MG63 (cell line): Measurements from ENCODE around the gene KCNIP3. TPM values are rescaled to one million over a fixed set of nuclear protein-coding genes. Genes with fewer than 3 reads are reported as not detected.
A peak's percentile ranks its signal among the peaks of the same experiment; 100 is the strongest.
"Not testable (repeated sequence)": the region's sequence is repeated elsewhere in the genome, so short reads cannot be mapped to it uniquely, and the experiment has no call there.

Experiments
- DNase-seq: peaks from one replicate; pipeline ENCODE4 v3.0.0-alpha.2; 2020
- H3K27me3 ChIP-seq: fragments of 250-450 bp; sonication (Bioruptor Pico); 2 replicates; pipeline ENCODE4 v1.5.1; 2020; ENCODE audit warnings: mild to moderate bottlenecking, moderate library complexity
- H3K36me3 ChIP-seq: fragments of 250-450 bp; sonication (Bioruptor Pico); 2 replicates; pipeline ENCODE4 v1.5.1; 2020; ENCODE audit warnings: mild to moderate bottlenecking, moderate library complexity
- H3K4me3 ChIP-seq: fragments of 250-450 bp; sonication (Bioruptor Pico); 2 replicates; pipeline ENCODE4 v1.5.1; 2020; ENCODE audit warnings: mild to moderate bottlenecking, moderate library complexity
- H3K9me3 ChIP-seq: fragments of 250-450 bp; sonication (Bioruptor Pico); 2 replicates; pipeline ENCODE4 v1.5.1; 2020; ENCODE audit warnings: mild to moderate bottlenecking, moderate library complexity
- total RNA-seq: library from RNA; depleted of rRNA; stranded (reverse); fragments of >200 nt; shearing (Covaris generic); gene quantifications from 2 replicates; pipeline ENCODE4 v1.2.3, GENCODE V29; 2014; ENCODE audit warnings: low replicate concordance; rRNA removed

The KCNIP3 gene
- total RNA-seq, 1 experiment from 2014 or later: 14.1 TPM

DNA sequence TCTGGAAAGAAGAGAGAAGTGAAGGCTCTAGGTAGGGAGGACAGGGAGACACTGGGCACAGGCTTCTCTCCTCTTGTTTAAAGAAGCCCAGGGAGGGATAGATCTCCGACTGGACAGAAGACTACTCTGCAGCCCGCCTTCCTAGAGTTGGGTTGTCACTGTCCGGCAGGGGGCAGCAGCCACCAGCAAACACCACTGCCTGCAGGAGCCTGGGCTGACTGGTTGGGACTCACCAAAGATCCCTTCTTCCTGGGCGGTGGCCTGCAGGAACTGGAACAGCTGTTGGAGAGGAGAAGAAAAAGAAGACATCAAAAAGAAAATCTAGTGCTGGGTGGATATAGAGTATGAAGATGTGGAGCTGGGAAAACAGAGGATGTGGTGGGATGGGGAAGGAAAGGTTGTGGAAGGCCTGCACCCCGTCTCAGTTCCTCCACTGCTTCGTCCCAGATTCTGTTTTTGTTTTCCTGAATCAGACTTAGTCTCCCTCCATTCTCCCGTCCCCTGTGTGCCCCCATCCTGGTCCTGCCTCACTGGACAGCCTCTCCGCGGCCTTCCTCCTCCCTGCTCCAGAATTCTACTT, 117.0 kb downstream of the KCNIP3 start:
- H3K27me3 ChIP-seq, H3K9me3 ChIP-seq, H3K36me3 ChIP-seq, H3K4me3 ChIP-seq: not testable (repeated sequence)
- DNase-seq: peak; percentile 77

GRCh38 chr2:95415138-95415537, 118.0 kb downstream of the KCNIP3 start:
- not testable (repeated sequence) for H3K9me3 ChIP-seq, H3K27me3 ChIP-seq, H3K4me3 ChIP-seq, H3K36me3 ChIP-seq, DNase-seq

DNA sequence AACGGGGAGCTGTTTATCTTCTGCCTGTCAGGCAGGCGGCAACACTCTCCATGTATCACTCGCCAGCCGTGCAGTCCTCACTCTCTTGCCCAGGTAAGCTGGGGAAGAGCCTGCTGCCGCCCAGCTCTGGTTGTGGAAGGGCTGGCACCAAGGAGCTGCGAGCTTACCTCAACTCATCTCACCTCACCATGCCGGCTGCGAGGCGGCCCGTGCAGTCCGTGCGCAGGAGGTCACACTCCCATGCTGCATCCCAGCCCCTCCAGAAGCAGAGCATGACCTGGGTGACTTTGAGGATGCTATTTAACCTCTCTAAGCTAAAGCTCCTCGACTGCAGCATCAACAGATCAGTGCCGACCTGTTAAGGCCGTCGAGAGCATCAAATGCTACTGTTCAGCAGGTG, 118.4 kb downstream of the KCNIP3 start:
- not testable (repeated sequence) for H3K27me3 ChIP-seq, DNase-seq, H3K36me3 ChIP-seq, H3K4me3 ChIP-seq, H3K9me3 ChIP-seq

GRCh38 chr2:95427196-95427867, 130.2 kb downstream of the KCNIP3 start:
- not testable (repeated sequence) for DNase-seq, H3K27me3 ChIP-seq, H3K4me3 ChIP-seq, H3K9me3 ChIP-seq, H3K36me3 ChIP-seq

DNA sequence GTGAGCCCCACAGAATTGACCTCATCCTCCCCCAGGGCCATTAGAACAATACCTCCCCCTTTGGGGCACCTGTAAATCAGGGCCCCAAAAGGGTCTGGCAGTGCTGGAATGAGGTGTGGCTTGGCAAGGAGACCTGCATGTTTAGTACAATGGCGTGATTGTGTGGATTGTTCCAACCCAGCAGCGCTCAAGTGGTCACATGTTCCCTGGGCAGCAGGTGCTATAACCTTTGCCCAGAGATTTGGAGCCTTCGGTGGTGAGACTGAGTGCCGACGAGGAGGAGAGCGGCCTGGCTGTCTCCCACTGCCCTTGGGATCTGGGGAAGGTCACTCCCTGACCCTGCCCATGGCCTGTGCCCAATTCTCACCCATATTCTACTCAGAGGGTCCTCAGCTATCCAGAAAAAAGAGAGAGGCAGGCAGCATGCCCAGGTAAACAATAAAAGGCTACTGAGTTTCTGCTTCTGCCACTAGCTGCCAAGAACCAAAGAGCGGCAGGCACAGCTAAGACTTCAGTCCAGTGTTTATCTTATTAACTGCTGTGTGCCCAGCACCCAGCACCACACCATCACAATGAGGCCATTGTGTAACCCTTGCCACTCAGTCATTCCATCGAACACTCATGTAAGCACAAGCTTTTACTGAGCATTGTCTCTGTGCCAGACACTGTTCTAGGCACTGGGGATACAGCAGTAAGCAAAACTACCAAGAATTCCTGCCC, 132.8 kb downstream of the KCNIP3 start:
- H3K4me3 ChIP-seq, H3K9me3 ChIP-seq, H3K27me3 ChIP-seq, H3K36me3 ChIP-seq, DNase-seq: not testable (repeated sequence)

GRCh38 chr2:95433373-95433772, 136.2 kb downstream of the KCNIP3 start:
- not testable (repeated sequence) for H3K9me3 ChIP-seq, H3K36me3 ChIP-seq, H3K27me3 ChIP-seq, H3K4me3 ChIP-seq, DNase-seq

GRCh38 chr2:95433973-95434372, 136.8 kb downstream of the KCNIP3 start:
- not testable (repeated sequence) for H3K9me3 ChIP-seq, H3K36me3 ChIP-seq, DNase-seq, H3K4me3 ChIP-seq, H3K27me3 ChIP-seq

DNA sequence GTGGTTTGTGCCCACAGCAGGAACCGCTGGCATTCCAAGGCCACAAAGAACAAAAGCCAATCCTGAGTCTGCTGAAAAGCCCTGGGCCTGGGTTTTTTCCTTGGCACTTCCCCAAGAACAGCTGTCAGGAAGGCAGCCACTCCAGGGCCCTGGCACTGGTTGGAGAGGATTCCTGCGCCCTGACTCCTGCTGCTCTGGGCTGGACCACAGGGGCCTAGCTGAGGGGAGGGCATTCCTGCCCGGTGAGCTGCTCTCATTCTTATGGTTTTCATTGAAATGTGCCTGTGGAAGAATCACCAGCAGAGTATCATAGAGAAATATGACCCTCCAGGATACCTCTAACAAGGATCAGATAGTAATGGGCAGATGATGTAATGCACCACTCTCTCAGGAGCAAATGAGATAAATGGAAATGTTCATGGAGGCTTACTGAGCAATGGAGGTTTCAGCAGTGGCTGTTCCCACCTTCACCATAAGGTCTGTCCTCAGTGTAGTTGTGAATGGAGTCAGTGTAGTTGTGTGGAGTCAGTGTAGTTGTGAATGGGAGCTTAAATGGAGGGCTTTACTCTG, 137.4 kb downstream of the KCNIP3 start:
- H3K36me3 ChIP-seq, H3K27me3 ChIP-seq, H3K4me3 ChIP-seq, H3K9me3 ChIP-seq: not testable (repeated sequence)
- DNase-seq: peak; percentile 97

DNA sequence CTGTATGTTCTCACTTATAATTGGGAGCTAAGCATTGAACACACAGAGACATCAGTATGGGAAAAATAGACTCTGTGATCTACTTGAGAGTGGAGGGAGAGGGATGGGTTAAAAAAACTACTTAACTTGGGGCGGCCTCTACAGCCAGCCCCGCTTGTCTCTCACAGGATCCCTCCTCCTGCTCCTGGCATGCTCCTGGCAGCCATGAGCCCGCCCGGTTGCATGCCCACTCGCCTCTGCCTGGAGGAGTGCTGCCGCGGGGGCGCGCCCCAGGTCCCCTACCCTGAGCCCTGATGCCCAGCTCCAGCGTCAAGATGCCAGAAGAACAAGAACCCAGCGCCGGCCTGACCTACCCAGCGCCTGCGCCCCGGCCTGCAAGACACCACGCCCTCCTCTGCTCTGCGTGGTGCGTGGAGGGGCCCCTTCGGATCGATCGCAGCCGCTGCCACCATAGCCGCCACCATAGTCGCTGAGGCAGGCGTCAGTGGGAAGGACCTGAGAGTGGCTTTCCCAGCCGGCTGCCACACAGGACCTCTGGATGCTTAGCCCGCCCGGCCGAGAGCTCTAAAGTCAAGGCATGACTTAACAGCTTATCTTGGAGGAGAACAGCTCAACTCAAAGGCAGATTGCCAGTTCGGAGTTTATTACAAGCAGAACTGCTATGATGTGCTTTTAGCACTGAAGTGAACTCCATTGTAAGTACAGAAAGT, 138.2 kb downstream of the KCNIP3 start:
- H3K27me3 ChIP-seq, H3K9me3 ChIP-seq, H3K4me3 ChIP-seq, DNase-seq, H3K36me3 ChIP-seq: not testable (repeated sequence)

Other genes starting within 250 kb of the KCNIP3 start
- 66.2 and 71.0 TPM in 2 replicates for gene MRPS5, start 175.5 kb upstream of the KCNIP3 start, total RNA-seq
- gene ZNF514, start 137.5 kb upstream of the KCNIP3 start, total RNA-seq: 5.0 and 7.1 TPM in 2 replicates
- 3.3 and 4.2 TPM in 2 replicates for gene ZNF2, start 131.5 kb upstream of the KCNIP3 start, total RNA-seq
- 0.74 and 1.7 TPM in 2 replicates for gene ZNF892, start 89.8 kb upstream of the KCNIP3 start, total RNA-seq
- gene PROM2, start 22.9 kb upstream of the KCNIP3 start, total RNA-seq: 2.0 and 2.3 TPM in 2 replicates
- gene FAHD2A, start 105.4 kb downstream of the KCNIP3 start, total RNA-seq: 36.3 and 44.3 TPM in 2 replicates
- not detected in 2 replicates for gene TRIM43B, start 187.4 kb downstream of the KCNIP3 start, total RNA-seq